Bronchial epithelial cell (primary cell): ENCODE data around the gene GPA33. TPM values are rescaled to one million over a fixed set of nuclear protein-coding genes. Genes with fewer than 3 reads are reported as not detected.

Experiments
- DNase-seq: peaks from one replicate; pipeline ENCODE4 v3.0.0-alpha.2; 2010; ENCODE audit warnings: low read depth
- FAIRE-seq: peaks from 2 replicates; lab custom pipeline; 2011; peaks lifted over from hg19 to GRCh38; lab: Jason Lieb, UNC
- H3K27me3 ChIP-seq: 2 replicates; pipeline ENCODE4 v1.5.1; 2011; ENCODE audit warnings: low read length; ENCODE audit not compliant: control insufficient read depth, insufficient read depth
- H3K36me3 ChIP-seq: 2 replicates; pipeline ENCODE4 v1.5.1; 2011; ENCODE audit warnings: low read length; ENCODE audit not compliant: control insufficient read depth, insufficient read depth
- H3K4me3 ChIP-seq: 2 replicates; pipeline ENCODE4 v1.5.1; 2011; ENCODE audit warnings: mild to moderate bottlenecking, low read depth, low read length, control low read depth
- total RNA-seq: library from RNA; depleted of rRNA; stranded (reverse); fragments of >200 nt; gene quantifications from 2 replicates; pipeline ENCODE4 v1.2.1, GENCODE V29; 2014
- TF ChIP-seq, protein P1 (sequence below): IDR thresholded peaks from 2 replicates; pipeline ENCODE4 v1.5.1; 2011; ENCODE audit warnings: mild to moderate bottlenecking, moderate library complexity, low read length, control low read depth, inconsistent platforms; ENCODE audit not compliant: insufficient read depth, severe bottlenecking

Gene GPA33
- total RNA-seq, 1 donor from 2014 or later: not detected

DNA sequence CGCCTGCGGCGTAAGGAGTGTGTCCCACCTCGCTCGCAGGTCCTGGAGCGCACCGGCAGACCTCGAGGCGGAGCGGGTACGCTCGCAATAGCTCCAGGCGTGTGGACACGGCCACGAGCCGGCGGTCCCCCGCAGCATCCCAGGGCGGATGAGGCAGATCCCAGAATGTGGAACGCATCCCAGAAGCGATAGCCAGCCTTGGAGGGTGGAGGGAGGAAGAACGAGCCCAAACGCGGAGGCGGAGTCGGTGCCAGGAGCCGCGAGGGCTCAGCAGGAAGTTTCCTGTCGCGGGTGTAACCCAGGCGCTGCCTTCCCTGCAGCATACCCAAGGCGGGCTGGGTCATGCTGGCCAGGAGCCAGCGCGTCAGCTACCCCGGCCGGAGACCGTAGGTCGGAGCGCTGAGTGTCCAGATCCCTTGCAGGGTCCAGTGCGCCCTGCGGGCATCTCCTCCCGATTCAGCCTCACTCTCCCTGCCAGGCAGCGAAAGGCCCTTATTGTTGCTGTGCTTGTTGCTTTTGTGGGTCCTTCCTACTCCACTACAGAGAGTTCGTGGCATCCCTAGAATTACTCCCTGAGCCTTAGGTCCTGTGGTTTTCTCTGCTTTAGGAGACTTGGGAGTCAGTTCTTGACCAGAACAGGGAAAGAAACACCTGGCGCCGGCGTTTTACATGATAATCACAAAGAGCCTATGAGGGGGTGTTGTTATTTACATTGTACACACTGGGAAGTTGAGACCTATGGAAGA lies 31.4 kb upstream of the GPA33 start:
- no peak for FAIRE-seq
- Histone ChIP-seq H3K36me3 (no peaks in the 10 kb centered on the region), H3K4me3 (peak overlapping the region; percentile 14), H3K27me3 (no peaks in the 10 kb centered on the region)
- peak; percentile 47 for DNase-seq
- TF ChIP-seq, protein P1, sequence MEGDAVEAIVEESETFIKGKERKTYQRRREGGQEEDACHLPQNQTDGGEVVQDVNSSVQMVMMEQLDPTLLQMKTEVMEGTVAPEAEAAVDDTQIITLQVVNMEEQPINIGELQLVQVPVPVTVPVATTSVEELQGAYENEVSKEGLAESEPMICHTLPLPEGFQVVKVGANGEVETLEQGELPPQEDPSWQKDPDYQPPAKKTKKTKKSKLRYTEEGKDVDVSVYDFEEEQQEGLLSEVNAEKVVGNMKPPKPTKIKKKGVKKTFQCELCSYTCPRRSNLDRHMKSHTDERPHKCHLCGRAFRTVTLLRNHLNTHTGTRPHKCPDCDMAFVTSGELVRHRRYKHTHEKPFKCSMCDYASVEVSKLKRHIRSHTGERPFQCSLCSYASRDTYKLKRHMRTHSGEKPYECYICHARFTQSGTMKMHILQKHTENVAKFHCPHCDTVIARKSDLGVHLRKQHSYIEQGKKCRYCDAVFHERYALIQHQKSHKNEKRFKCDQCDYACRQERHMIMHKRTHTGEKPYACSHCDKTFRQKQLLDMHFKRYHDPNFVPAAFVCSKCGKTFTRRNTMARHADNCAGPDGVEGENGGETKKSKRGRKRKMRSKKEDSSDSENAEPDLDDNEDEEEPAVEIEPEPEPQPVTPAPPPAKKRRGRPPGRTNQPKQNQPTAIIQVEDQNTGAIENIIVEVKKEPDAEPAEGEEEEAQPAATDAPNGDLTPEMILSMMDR: no peak

DNA sequence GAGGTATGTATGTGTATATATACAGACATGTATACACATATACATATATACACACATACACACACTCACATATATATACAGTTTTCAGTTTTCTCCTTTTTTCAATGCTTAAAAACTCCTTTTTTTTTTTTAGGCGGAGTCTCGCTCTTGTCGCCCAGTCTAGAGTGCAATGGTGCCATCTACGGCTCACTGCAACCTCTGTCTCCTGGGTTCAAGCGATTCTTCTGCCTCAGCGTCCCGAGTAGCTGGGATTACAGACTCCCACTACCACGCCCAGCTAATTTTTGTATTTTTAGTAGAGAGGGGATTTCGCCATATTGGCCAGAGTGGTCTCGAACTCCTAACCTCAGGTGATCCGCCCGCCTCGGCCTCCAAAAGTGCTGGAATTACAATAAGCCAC lies 30.7 kb upstream of the GPA33 start:
- TF ChIP-seq, protein P1: no peak

DNA sequence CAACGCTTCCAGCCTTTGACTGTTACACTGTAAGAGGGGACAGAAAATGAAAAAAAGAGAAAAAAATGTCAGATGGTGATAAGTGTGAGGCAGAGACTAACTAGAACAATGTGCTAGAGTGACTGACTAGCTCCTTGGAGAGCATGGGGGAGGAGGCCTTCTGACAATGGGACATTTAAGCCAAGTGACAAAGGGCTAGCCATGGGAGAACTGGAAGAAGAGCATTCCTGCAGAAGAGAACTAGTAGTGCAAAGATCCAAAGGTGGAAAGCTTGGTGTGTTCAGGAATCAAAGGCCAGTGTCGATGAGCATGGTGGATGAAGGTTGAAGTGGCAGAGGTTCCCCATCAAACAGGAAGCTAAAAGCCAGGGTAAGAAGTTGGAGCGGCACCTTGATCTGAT lies 29.5 kb upstream of the GPA33 start:
- Histone ChIP-seq H3K4me3 (no peak overlapping the region), H3K36me3 (no peaks in the 10 kb centered on the region), H3K27me3 (peaks cover 2% of the 10 kb centered on the region)
- peak; percentile 13 for FAIRE-seq
- TF ChIP-seq, protein P1: no peak
- DNase-seq: no peak

More for the DNA sequence above, 30.7 kb upstream of the GPA33 start:
- no peaks in the 10 kb centered on the region for H3K27me3 ChIP-seq
- H3K36me3 ChIP-seq: no peaks in the 10 kb centered on the region
- no peak for DNase-seq
- no peak overlapping the region for H3K4me3 ChIP-seq
- no peak for FAIRE-seq

DNA sequence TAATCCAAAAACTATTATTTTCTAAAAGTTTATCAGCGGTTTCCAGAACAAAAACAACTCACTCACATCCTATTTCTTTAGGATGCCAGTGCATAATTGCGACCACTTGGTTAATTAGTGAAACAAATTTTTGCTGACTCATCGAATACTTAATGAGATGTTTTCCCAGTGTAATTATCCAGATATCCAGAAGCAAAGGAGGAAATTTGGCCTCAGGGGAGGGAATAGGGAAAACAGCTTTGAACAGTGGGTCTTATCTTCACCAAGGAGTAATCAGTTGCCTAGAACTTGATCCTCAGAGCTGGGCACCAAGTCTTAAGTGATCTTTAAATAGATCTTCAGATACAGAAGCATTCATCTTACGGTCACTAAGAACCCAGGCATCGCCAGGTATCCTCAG lies 28.0 kb upstream of the GPA33 start:
- H3K4me3 ChIP-seq: no peak overlapping the region
- no peaks in the 10 kb centered on the region for H3K36me3 ChIP-seq
- TF ChIP-seq, protein P1: no peak
- peaks cover 2% of the 10 kb centered on the region for H3K27me3 ChIP-seq
- FAIRE-seq: no peak
- DNase-seq: no peak

DNA sequence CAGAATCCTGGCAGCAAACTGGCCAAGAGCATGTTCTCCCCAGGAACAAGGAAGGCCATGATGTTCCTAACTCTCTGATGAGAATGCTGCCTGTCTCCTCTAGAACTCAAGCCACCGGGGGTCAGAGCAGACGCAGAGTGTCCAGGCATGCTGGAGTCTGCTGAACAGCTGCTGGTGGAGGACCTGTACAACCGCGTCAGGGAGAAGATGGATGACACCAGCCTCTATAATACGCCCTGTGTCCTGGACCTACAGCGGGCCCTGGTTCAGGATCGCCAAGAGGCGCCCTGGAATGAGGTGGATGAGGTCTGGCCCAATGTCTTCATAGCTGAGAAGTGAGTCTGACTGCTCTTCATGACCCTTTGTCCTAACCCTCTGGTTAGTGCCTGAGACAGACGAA lies 27.0 kb upstream of the GPA33 start:
- no peak for DNase-seq
- no peak for FAIRE-seq
- peaks cover 2% of the 10 kb centered on the region for H3K27me3 ChIP-seq
- no peak overlapping the region for H3K4me3 ChIP-seq
- no peaks in the 10 kb centered on the region for H3K36me3 ChIP-seq
- TF ChIP-seq, protein P1: no peak

DNA sequence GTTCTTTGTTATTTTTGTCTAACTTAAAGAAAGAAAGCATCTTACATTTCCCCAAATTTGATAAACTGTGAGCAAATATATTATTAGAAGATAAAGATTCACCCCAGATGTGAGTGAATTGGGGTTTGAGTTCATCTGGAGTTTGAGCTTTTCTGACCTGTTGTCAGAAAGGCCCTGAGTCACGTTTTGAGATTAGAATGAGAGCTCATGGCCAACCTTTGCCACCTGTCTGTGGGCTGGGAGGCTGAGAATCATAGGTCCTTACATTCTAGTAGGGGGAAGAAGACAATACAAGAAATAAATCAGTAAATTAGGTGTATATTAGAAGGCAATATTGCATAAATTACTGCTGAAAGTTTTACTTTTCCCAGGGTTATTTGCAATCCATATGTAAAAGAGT lies 26.0 kb upstream of the GPA33 start:
- no peak for DNase-seq
- TF ChIP-seq, protein P1: no peak
- H3K4me3 ChIP-seq: no peak overlapping the region
- FAIRE-seq: no peak
- H3K27me3 ChIP-seq: peaks cover 2% of the 10 kb centered on the region
- H3K36me3 ChIP-seq: no peaks in the 10 kb centered on the region
